Measurements from ENCODE around the gene EPB41L4A.

Gene EPB41L4A

GRCh38 chr5:112308608-112309007, 110.5 kb downstream of the EPB41L4A start:
- no peak for DNase-seq (ENCODE audit: low read depth in 2 of 2)

- DNase-seq (ENCODE audit: low read depth in 2 of 2), result no peak
Observed at GRCh38 chr5:112306956-112307355, 112.1 kb downstream of the EPB41L4A start.

- no peak for DNase-seq (ENCODE audit: low read depth in 2 of 2)
Observed at GRCh38 chr5:112304743-112305142, 114.3 kb downstream of the EPB41L4A start.

- no peak for DNase-seq (ENCODE audit: low read depth in 2 of 2)
Observed at GRCh38 chr5:112303685-112304084, 115.4 kb downstream of the EPB41L4A start.

GRCh38 chr5:112294126-112294525, 125.0 kb downstream of the EPB41L4A start:
- no peak for DNase-seq (ENCODE audit: low read depth in 2 of 2)

GRCh38 chr5:112293587-112293986, 125.5 kb downstream of the EPB41L4A start:
- DNase-seq (ENCODE audit: low read depth in 2 of 2), result no peak

GRCh38 chr5:112290691-112291090, 128.4 kb downstream of the EPB41L4A start:
- DNase-seq (ENCODE audit: low read depth in 2 of 2), result no peak

- no peak for DNase-seq (ENCODE audit: low read depth in 2 of 2)
Observed at GRCh38 chr5:112289465-112289864, 129.6 kb downstream of the EPB41L4A start.

GRCh38 chr5:112283943-112284929, 134.8 kb downstream of the EPB41L4A start:
- DNase-seq (ENCODE audit: low read depth in 2 of 2), result no peak

GRCh38 chr5:112283034-112283582, 136.0 kb downstream of the EPB41L4A start:
- no peak for DNase-seq (ENCODE audit: low read depth in 2 of 2)

- DNase-seq (ENCODE audit: low read depth in 2 of 2), result no peak
Observed at GRCh38 chr5:112279082-112279481, 140.0 kb downstream of the EPB41L4A start.

GRCh38 chr5:112276991-112277390, 142.1 kb downstream of the EPB41L4A start:
- DNase-seq (ENCODE audit: low read depth in 2 of 2), result no peak

GRCh38 chr5:112275671-112276070, 143.4 kb downstream of the EPB41L4A start:
- DNase-seq (ENCODE audit: low read depth in 2 of 2), result no peak

GRCh38 chr5:112270299-112271293, 148.5 kb downstream of the EPB41L4A start:
- no peak for DNase-seq (ENCODE audit: low read depth in 2 of 2)

- no peak for DNase-seq (ENCODE audit: low read depth in 2 of 2)
Observed at GRCh38 chr5:112267231-112267630, 151.8 kb downstream of the EPB41L4A start.

- DNase-seq (ENCODE audit: low read depth in 2 of 2), result no peak
Observed at GRCh38 chr5:112264666-112265065, 154.4 kb downstream of the EPB41L4A start.

GRCh38 chr5:112264151-112264550, 154.9 kb downstream of the EPB41L4A start:
- no peak for DNase-seq (ENCODE audit: low read depth in 2 of 2)

GRCh38 chr5:112263469-112263868, 155.6 kb downstream of the EPB41L4A start:
- no peak for DNase-seq (ENCODE audit: low read depth in 2 of 2)

GRCh38 chr5:112258571-112258970, 160.5 kb downstream of the EPB41L4A start:
- DNase-seq (ENCODE audit: low read depth in 2 of 2), result no peak

- DNase-seq (ENCODE audit: low read depth in 2 of 2), result no peak
Observed at GRCh38 chr5:112257976-112258375, 161.1 kb downstream of the EPB41L4A start.

GRCh38 chr5:112257005-112257404, 162.1 kb downstream of the EPB41L4A start:
- no peak for DNase-seq (ENCODE audit: low read depth in 2 of 2)

- no peak for DNase-seq (ENCODE audit: low read depth in 2 of 2)
Observed at GRCh38 chr5:112254303-112254702, 164.8 kb downstream of the EPB41L4A start.
